Loucy (cell line): ENCODE measurements around the gene DISP1.

Experiments
- EZH2phosphoT487 ChIP-seq: fragments of 200-600 bp; IDR thresholded peaks from 2 replicates; pipeline ENCODE4 v1.6.1; 2018; ENCODE audit warnings: antibody characterized with exemption, mild to moderate bottlenecking, moderate library complexity, borderline replicate concordance
- TF ChIP-seq, protein P1 (sequence below): fragments of 200-600 bp; sonication (generic); conservative IDR thresholded peaks from 2 replicates; pipeline ENCODE4 v1.5.1; 2014; ENCODE audit warnings: mild to moderate bottlenecking, antibody characterized with exemption, low read length

DNA sequence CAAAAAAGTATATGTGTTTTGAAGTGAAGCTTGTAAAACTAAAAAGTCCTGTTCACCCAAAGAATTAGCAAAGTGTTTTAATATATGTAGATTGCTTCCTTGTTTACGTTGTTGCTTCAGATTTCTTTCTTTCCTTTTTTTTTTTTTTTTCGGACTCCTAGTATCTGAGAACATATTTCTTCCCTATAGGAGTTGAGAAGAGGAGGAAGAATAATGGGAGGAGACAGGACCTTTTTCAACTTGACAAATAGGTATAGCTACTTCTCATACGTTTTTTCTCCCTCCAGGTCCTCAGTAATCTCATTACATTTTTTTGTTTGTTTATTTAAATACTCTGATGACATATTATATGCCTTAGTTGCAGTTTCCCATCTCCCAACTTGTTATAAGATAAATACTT is 8.9 kb downstream of the DISP1 start:
- TF ChIP-seq, protein P1, sequence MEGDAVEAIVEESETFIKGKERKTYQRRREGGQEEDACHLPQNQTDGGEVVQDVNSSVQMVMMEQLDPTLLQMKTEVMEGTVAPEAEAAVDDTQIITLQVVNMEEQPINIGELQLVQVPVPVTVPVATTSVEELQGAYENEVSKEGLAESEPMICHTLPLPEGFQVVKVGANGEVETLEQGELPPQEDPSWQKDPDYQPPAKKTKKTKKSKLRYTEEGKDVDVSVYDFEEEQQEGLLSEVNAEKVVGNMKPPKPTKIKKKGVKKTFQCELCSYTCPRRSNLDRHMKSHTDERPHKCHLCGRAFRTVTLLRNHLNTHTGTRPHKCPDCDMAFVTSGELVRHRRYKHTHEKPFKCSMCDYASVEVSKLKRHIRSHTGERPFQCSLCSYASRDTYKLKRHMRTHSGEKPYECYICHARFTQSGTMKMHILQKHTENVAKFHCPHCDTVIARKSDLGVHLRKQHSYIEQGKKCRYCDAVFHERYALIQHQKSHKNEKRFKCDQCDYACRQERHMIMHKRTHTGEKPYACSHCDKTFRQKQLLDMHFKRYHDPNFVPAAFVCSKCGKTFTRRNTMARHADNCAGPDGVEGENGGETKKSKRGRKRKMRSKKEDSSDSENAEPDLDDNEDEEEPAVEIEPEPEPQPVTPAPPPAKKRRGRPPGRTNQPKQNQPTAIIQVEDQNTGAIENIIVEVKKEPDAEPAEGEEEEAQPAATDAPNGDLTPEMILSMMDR, result no peak
- no peak for TF ChIP-seq EZH2phosphoT487
